HL-60 (cell line): ENCODE data around the gene CSGALNACT2.

ENCODE experiments used
- DNase-seq, 2 experiments: peaks; one replicate each; pipeline ENCODE4 v3.0.0-alpha.2; 2010 to 2020; ENCODE audit warnings: low read depth in 1 of 2, low spot score in 1 of 2
- H3K27ac ChIP-seq: fragments of 250-450 bp; sonication (Bioruptor Pico); replicated peaks from 2 replicates; pipeline ENCODE4 v1.5.1; 2020; ENCODE audit warnings: mild to moderate bottlenecking, moderate library complexity
- H3K27me3 ChIP-seq: fragments of 250-450 bp; sonication (Bioruptor Pico); 2 replicates; pipeline ENCODE4 v1.5.1; 2021; ENCODE audit warnings: mild to moderate bottlenecking, moderate library complexity; ENCODE audit not compliant: insufficient read depth, poor library complexity, severe bottlenecking
- H3K4me3 ChIP-seq: replicated peaks from 2 replicates; pipeline ENCODE4 v1.5.1; 2011; ENCODE audit warnings: mild to moderate bottlenecking, control low read depth, low read length; ENCODE audit not compliant: insufficient read depth
- CTCF ChIP-seq: IDR thresholded peaks from one replicate; pipeline ENCODE4 v1.5.1; 2011; ENCODE audit warnings: low read length, control low read depth, inconsistent platforms; ENCODE audit not compliant: insufficient read depth
- GABPA ChIP-seq: IDR thresholded peaks from 2 replicates; pipeline ENCODE4 v1.6.1; 2012; ENCODE audit warnings: low read depth
- POLR2AphosphoS5 ChIP-seq: IDR thresholded peaks from 2 replicates; pipeline ENCODE4 v1.6.1; 2012; ENCODE audit warnings: low read depth
- SPI1 ChIP-seq: IDR thresholded peaks from 2 replicates; pipeline ENCODE4 v1.6.1; 2012; ENCODE audit warnings: low read depth, mild to moderate bottlenecking, borderline replicate concordance
- TF ChIP-seq, protein P1 (sequence below): IDR thresholded peaks from 2 replicates; pipeline ENCODE4 v1.6.1; 2012; ENCODE audit warnings: low read depth; ENCODE audit not compliant: insufficient replicate concordance

The CSGALNACT2 gene

DNA sequence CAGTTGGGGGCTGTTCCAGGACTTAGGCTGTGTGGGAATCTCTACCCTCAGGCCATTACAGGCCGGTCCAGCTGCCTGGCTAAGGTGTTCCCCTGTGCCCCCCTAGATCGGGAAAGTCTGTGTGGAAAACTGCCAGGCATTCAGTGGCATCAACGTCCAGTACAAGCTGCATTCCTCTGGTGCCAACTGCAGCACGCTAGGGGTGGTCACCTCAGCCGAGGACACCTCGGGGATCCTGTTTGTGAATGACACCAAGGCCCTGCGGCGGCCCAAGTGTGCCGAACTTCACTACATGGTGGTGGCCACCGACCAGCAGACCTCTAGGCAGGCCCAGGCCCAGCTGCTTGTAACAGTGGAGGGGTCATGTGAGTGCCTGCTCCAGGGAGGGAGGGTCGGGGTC, 27.1 kb upstream of the CSGALNACT2 start:
- Histone ChIP-seq H3K4me3 (no peak overlapping the region), H3K27me3 (no peaks in the 10 kb centered on the region), H3K27ac (no peak overlapping the region)
- TF ChIP-seq, protein P1, sequence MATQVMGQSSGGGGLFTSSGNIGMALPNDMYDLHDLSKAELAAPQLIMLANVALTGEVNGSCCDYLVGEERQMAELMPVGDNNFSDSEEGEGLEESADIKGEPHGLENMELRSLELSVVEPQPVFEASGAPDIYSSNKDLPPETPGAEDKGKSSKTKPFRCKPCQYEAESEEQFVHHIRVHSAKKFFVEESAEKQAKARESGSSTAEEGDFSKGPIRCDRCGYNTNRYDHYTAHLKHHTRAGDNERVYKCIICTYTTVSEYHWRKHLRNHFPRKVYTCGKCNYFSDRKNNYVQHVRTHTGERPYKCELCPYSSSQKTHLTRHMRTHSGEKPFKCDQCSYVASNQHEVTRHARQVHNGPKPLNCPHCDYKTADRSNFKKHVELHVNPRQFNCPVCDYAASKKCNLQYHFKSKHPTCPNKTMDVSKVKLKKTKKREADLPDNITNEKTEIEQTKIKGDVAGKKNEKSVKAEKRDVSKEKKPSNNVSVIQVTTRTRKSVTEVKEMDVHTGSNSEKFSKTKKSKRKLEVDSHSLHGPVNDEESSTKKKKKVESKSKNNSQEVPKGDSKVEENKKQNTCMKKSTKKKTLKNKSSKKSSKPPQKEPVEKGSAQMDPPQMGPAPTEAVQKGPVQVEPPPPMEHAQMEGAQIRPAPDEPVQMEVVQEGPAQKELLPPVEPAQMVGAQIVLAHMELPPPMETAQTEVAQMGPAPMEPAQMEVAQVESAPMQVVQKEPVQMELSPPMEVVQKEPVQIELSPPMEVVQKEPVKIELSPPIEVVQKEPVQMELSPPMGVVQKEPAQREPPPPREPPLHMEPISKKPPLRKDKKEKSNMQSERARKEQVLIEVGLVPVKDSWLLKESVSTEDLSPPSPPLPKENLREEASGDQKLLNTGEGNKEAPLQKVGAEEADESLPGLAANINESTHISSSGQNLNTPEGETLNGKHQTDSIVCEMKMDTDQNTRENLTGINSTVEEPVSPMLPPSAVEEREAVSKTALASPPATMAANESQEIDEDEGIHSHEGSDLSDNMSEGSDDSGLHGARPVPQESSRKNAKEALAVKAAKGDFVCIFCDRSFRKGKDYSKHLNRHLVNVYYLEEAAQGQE: no peak
- TF ChIP-seq GABPA: no peak
- TF ChIP-seq CTCF: no peak
- no peak for TF ChIP-seq SPI1
- no peak for TF ChIP-seq POLR2AphosphoS5
- DNase-seq: no peak

GRCh38 chr10:43111921-43112607, 26.2 kb upstream of the CSGALNACT2 start:
- H3K27me3 ChIP-seq: no peaks in the 10 kb centered on the region
- TF ChIP-seq SPI1 (no peak), CTCF (no peak), POLR2AphosphoS5 (no peak), GABPA (no peak)
- TF ChIP-seq, protein P1: no peak
- no peak overlapping the region for H3K27ac ChIP-seq
- DNase-seq: no peak
- H3K4me3 ChIP-seq: no peak overlapping the region

DNA sequence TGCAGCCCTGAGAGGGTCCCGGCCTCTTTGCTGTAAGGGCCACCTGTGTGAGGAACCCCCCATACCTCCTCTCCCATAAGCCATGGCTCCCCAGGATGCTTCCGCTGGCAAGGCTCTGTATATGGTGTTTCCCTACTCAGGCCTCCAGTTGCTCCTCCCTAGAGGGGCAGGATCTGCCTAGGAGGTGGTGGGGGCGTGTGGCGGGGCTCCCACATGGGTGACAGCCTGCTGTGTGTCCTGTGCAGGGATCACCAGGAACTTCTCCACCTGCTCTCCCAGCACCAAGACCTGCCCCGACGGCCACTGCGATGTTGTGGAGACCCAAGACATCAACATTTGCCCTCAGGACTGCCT, 25.7 kb upstream of the CSGALNACT2 start:
- DNase-seq: no peak
- no peak for TF ChIP-seq CTCF
- TF ChIP-seq GABPA: no peak
- TF ChIP-seq POLR2AphosphoS5: no peak
- TF ChIP-seq, protein P1: no peak
- TF ChIP-seq SPI1: no peak
- Histone ChIP-seq H3K4me3 (no peak overlapping the region), H3K27me3 (no peaks in the 10 kb centered on the region), H3K27ac (no peak overlapping the region)
